Uterus (tissue), 4 donors: Measurements from ENCODE around the gene TPM2. TPM values are rescaled to one million over a fixed set of nuclear protein-coding genes. Genes with fewer than 3 reads are reported as not detected.
A peak's percentile ranks its signal among the peaks of the same experiment; 100 is the strongest.

Source experiments
- DNase-seq, 2 donors: peaks; one replicate each; pipeline ENCODE4 v3.0.0-alpha.2; 2019 to 2020
- H3K27ac ChIP-seq, 2 donors: fragments of 200-600 bp; sonication (generic); 1 replicate in 1 of 2; 2 replicates in 1 of 2; pipeline ENCODE4 v1.5.1; 2016 to 2018
- H3K27me3 ChIP-seq, 2 donors: fragments of 200-600 bp; sonication (generic); one replicate each; pipeline ENCODE4 v1.5.1; 2018 to 2019; ENCODE audit warnings: control low read depth in 1 of 2
- H3K36me3 ChIP-seq, 2 donors: fragments of 200-600 bp; sonication (generic); one replicate each; pipeline ENCODE4 v1.5.1; 2019; ENCODE audit warnings: control low read depth in 1 of 2
- H3K4me1 ChIP-seq, 2 donors: fragments of 200-600 bp; sonication (generic); one replicate each; pipeline ENCODE4 v1.5.1; 2018 to 2019; ENCODE audit warnings: control low read depth in 1 of 2
- H3K4me3 ChIP-seq, 2 donors: fragments of 200-600 bp; sonication (generic); 1 replicate in 1 of 2; 2 replicates in 1 of 2; pipeline ENCODE4 v1.5.1; 2018 to 2019; ENCODE audit warnings: mild to moderate bottlenecking in 1 of 2
- H3K9me3 ChIP-seq, 2 donors: fragments of 200-600 bp; sonication (generic); one replicate each; pipeline ENCODE4 v1.5.1; 2019; ENCODE audit warnings: control low read depth in 1 of 2
- POLR2A ChIP-seq, 2 donors: fragments of 450-650 bp; IDR thresholded peaks; one replicate each; pipeline ENCODE4 v1.6.1; 2016; ENCODE audit warnings: antibody characterized with exemption in 2 of 2, mild to moderate bottlenecking in 1 of 2, moderate library complexity in 1 of 2
- intact Hi-C: fragments of 100-400 bp; cut with DNase I; formaldehyde crosslinking; loops from one replicate; pipeline ENCODE4 v1.15.1; 2023; ENCODE audit warnings: low total_unique reads
- total RNA-seq, 4 donors: library from RNA; depleted of rRNA in 3 of 4; stranded (reverse); fragments of >200 nt in 3 of 4; gene quantifications; one replicate each; pipeline versions ENCODE4 v1.1.0 to v1.2.4, GENCODE V29; 2014 to 2023
- TF ChIP-seq, protein P1 (sequence below), 4 experiments: fragments of 200-600 bp in 2 of 4; fragments of 450-650 bp in 2 of 4; sonication (generic) in 2 of 4; IDR thresholded peaks; one replicate each; pipeline ENCODE4 v1.5.1; 2016 to 2019; ENCODE audit warnings: antibody characterized with exemption in 4 of 4, mild to moderate bottlenecking in 2 of 4, moderate library complexity in 1 of 4
- donor health status: DM: yes; HTN: yes; CAD: no.

The TPM2 gene
- total RNA-seq, 4 donors from 2014 or later: 491 to 2,682 (median 829) TPM

DNA sequence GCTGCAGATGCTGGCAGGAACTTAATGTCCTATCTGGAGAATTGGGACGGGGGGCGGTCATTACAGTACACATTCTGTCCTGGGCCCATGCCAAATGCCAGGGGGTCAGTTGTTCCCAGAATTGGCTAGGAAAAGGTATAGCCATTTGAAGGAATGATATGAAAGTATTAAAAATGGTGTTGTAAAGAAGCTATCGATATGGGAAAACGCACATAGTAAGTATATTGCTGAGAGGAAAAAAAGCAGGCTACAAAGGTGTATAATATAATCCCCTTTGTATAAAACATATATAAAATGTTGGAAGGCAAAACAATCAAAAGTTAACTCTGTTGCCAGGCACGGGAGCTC, 24.3 kb downstream of the TPM2 start:
- Histone ChIP-seq H3K27ac (peak overlapping the region; percentile 63 to 79), H3K9me3 (no peaks in the 10 kb centered on the region), H3K4me1 (peaks cover 0 to 6% of the 10 kb centered on the region in 2 donors), H3K36me3 (no peaks in the 10 kb centered on the region), H3K27me3 (no peaks in the 10 kb centered on the region), H3K4me3 (peak overlapping the region; percentile 36 to 52)
- TF ChIP-seq POLR2A (IDR thresholded peaks at IDR 0.05): no peak
- TF ChIP-seq, protein P1, sequence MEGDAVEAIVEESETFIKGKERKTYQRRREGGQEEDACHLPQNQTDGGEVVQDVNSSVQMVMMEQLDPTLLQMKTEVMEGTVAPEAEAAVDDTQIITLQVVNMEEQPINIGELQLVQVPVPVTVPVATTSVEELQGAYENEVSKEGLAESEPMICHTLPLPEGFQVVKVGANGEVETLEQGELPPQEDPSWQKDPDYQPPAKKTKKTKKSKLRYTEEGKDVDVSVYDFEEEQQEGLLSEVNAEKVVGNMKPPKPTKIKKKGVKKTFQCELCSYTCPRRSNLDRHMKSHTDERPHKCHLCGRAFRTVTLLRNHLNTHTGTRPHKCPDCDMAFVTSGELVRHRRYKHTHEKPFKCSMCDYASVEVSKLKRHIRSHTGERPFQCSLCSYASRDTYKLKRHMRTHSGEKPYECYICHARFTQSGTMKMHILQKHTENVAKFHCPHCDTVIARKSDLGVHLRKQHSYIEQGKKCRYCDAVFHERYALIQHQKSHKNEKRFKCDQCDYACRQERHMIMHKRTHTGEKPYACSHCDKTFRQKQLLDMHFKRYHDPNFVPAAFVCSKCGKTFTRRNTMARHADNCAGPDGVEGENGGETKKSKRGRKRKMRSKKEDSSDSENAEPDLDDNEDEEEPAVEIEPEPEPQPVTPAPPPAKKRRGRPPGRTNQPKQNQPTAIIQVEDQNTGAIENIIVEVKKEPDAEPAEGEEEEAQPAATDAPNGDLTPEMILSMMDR (IDR thresholded peaks at IDR 0.05): no peak
- intact Hi-C loops: no loop called here
- peak in 1 of 2 donors; percentile 47 for DNase-seq

GRCh38 chr9:35664531-35665470, 24.9 kb downstream of the TPM2 start, which contains the start of gene ARHGEF39:
Gene ARHGEF39, minus strand, starts transcription at chr9:35665195. Its CDS starts 26 bp downstream, at chr9:35665169.
- H3K27ac ChIP-seq: peak within 1 kb of the TSS; percentile 63 to 79
- H3K4me3 ChIP-seq: peak within 1 kb of the TSS; percentile 36 to 52
- H3K9me3 ChIP-seq: no peaks in the 10 kb centered on the region
- H3K4me1 ChIP-seq: peaks cover 0 to 6% of the 10 kb centered on the region in 2 donors
- intact Hi-C loops: no loop called here
- peak; percentile 24 to 25 for TF ChIP-seq POLR2A (IDR thresholded peaks at IDR 0.05)
- TF ChIP-seq, protein P1 (IDR thresholded peaks at IDR 0.05): peak in 1 of 4 experiments; percentile 29
- no peaks in the 10 kb centered on the region for H3K36me3 ChIP-seq
- no peaks in the 10 kb centered on the region for H3K27me3 ChIP-seq
- peak; percentile 68 to 81 for DNase-seq

GRCh38 chr9:35662437-35662836, 27.3 kb downstream of the TPM2 start:
- H3K4me1 ChIP-seq: peaks cover 0 to 6% of the 10 kb centered on the region in 2 donors
- intact Hi-C loops: no loop called here
- H3K27me3 ChIP-seq: no peaks in the 10 kb centered on the region
- no peaks in the 10 kb centered on the region for H3K36me3 ChIP-seq
- H3K27ac ChIP-seq: peak overlapping the region; percentile 96 to 99
- DNase-seq: no peak
- H3K4me3 ChIP-seq: no peak overlapping the region
- TF ChIP-seq, protein P1 (IDR thresholded peaks at IDR 0.05): no peak
- no peak for TF ChIP-seq POLR2A (IDR thresholded peaks at IDR 0.05)
- no peaks in the 10 kb centered on the region for H3K9me3 ChIP-seq

GRCh38 chr9:35661756-35662350, 27.9 kb downstream of the TPM2 start:
- DNase-seq: no peak
- Histone ChIP-seq H3K36me3 (no peaks in the 10 kb centered on the region), H3K9me3 (no peaks in the 10 kb centered on the region), H3K27ac (peak overlapping the region; percentile 96 to 99), H3K4me3 (no peak overlapping the region), H3K4me1 (peaks cover 0 to 6% of the 10 kb centered on the region in 2 donors), H3K27me3 (no peaks in the 10 kb centered on the region)
- TF ChIP-seq, protein P1 (IDR thresholded peaks at IDR 0.05): no peak
- no peak for TF ChIP-seq POLR2A (IDR thresholded peaks at IDR 0.05)
- intact Hi-C loops: no loop called here

GRCh38 chr9:35660966-35661415, 28.7 kb downstream of the TPM2 start:
- intact Hi-C loops: no loop called here
- H3K27ac ChIP-seq: peak overlapping the region; percentile 96 to 99

More at GRCh38 chr9:35660966-35661415, 28.7 kb downstream of the TPM2 start:
- H3K4me1 ChIP-seq: peaks cover 0 to 6% of the 10 kb centered on the region in 2 donors
- no peak overlapping the region for H3K4me3 ChIP-seq
- TF ChIP-seq, protein P1 (IDR thresholded peaks at IDR 0.05): peak; percentile 37 to 62 (median 52)
- no peak for TF ChIP-seq POLR2A (IDR thresholded peaks at IDR 0.05)
- H3K27me3 ChIP-seq: no peaks in the 10 kb centered on the region
- peak in 1 of 2 donors; percentile 36 for DNase-seq
- no peaks in the 10 kb centered on the region for H3K36me3 ChIP-seq
- no peaks in the 10 kb centered on the region for H3K9me3 ChIP-seq
